Measurements from ENCODE around the gene PHPT1.

- TF ChIP-seq GATA2 (IDR thresholded peaks at IDR 0.05; ENCODE audit: low read depth, low read length) (no peak), GATA3 (IDR thresholded peaks at IDR 0.05; ENCODE audit: low read depth, low read length) (no peak)
Observed at GRCh38 chr9:136880651-136881050, 31.4 kb downstream of the PHPT1 start.

Measured in SH-SY5Y (cell line).